Measurements from ENCODE around the gene EIF4E1B.
A peak's percentile ranks its signal among the peaks of the same experiment; 100 is the strongest.

Gene EIF4E1B

DNA sequence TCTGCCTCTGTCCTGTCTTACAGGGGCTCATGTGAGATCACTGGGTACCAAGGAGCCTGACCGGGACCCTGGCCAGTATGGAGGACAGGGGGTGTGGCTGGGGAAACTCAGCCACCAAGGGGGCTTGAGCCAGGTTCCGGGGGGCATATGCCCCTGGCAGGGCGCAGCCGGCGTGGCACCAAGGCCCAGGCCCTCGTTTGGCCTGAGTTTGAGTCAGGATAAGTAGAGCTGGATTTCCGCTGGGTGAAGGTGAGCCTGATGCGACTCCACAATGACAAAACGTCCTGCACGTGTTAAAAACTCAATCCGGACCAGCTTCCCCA is 16.2 kb downstream of the EIF4E1B start:
- no peak for DNase-seq (ENCODE audit: low read depth in 1 of 2, low spot score in 1 of 2)

DNA sequence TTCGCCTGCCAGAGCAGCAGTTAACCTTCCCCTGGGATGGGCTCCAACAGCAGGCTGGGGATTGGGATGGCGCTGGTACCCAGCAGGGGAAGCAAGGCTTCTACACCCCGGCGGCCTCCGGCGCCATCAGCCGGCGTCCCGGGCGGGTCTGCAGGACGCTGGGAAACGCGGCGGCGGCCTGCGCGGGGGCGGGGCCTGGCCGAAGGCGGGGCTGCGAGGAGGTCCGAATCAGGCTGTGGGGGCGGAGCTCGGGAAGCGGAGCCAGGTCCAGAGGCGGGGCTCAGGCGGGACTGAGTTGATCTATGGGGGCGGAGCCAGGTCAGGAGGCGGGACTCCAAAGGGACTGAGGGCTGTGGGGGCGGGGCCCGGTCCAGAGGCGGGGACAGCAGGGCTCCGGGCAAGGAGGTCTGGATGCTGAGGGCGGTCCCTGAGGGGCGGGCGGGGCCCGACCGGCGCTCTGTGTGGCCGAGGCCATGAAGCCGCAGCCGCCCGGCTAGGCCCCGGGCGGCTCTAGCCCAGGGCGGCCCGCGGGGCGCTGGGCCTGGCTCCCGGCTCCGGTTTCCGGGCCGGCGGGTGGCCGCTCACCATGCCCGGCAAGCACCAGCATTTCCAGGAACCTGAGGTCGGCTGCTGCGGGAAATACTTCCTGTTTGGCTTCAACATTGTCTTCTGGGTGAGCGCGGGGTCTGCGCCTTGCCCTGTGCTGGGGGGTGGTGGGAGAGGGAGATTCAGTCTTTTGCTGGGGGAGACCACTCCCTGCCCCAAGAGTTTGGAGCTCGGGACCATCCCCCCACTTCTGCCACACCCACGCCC is 16.8 kb downstream of the EIF4E1B start, which contains the start of gene TSPAN17:
TSS of gene TSPAN17 (plus strand) at position 455 of the 813 bp plus-strand sequence. CDS start at position 587, 132 bp downstream.
- peak; percentile 96 to 97 for DNase-seq (ENCODE audit: low read depth in 1 of 2, low spot score in 1 of 2)

DNA sequence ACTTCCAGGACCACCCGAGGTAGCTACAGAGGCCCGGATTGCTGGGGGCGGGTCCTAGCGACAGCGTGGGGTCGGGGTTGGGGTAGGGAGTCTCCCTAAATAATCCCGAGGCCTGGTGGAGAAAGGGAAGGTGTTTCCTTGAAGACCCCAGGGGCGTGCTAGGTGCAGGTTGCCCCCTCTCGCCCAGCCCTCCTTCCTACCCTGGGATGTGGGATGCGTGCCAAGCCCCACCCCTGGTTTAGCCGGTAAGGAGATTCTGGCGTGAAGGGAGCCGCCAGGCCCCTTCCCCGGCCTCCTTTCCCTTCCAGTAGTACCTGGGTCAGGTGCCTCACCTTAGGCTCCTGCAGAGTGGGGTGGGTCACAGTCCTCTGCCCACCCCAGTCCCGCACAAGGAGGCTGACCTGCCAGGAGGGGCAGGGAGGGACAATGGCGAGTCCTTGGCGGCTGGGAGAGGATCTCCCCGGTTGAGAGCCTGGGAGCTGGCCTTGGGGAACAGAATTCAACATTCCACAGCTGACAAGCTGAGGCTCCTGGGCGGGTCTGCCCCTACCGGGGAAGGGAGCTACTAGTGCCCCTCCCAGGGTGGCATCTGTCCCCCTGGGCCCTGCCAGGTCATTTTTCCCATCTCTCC is 17.5 kb downstream of the EIF4E1B start:
- no peak for DNase-seq (ENCODE audit: low read depth in 1 of 2, low spot score in 1 of 2)

DNA sequence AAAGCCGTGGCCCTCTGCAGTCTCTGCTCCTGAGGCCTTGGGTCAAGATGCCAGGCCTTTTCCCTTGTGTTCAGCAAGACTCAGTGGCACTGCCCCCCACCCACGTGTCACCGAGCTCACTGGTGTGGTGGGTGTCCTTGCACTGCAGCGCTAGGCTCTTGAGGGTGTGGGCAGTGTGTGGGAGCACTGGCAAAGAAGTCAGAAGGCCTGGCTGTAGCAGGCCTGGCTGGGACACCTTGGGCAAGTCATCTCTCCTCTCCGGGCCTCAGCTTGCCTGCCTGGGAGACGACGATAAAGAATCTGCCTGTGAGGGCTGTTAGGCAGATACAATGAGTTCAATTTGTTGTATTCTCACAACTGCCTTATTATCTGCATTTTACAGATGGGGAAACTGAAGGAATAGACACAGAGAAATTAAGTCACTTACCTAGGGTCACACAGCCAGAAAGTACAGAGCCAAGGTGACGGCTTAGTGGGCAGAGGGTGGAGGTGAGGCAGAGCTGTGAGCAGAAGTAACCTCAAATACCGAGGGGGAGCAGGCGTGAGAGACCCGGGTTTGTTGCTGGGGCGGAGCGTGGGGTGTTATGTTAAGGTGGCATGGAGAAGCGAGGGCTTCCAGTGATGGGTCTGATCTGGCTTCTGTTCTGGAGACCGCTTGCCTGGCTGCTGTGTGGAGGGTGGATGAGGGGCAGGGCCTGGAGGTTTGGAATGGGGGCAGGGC is 18.2 kb downstream of the EIF4E1B start:
- DNase-seq (ENCODE audit: low read depth in 1 of 2, low spot score in 1 of 2) = no peak

DNA sequence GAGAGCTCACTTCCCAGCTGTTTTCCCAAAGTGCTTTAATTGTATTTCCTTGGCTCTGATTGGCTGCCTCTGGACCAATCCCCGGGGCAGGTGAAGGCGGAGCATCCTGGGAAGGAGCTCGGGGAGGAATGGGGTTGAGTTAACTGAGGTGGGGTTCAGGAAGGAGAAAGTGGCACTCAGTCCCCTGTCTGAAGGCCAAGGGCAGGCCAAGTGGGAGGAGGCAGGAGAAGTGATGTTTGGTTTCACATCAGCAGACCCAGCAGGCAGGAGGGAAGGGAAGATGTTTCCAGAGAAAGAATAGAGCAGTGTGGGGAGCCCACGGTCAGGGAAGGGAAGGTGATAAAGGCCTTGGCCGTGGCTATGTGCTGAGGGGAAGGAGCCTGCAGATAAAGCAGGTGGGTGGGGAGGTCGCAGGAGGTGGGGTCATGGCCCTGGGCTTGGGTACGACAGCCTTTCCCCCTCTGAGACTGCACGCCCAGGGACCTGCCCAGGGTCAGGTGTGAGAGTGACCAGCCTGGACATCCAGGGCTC is 19.9 kb downstream of the EIF4E1B start:
- no peak for DNase-seq (ENCODE audit: low read depth in 1 of 2, low spot score in 1 of 2)

DNA sequence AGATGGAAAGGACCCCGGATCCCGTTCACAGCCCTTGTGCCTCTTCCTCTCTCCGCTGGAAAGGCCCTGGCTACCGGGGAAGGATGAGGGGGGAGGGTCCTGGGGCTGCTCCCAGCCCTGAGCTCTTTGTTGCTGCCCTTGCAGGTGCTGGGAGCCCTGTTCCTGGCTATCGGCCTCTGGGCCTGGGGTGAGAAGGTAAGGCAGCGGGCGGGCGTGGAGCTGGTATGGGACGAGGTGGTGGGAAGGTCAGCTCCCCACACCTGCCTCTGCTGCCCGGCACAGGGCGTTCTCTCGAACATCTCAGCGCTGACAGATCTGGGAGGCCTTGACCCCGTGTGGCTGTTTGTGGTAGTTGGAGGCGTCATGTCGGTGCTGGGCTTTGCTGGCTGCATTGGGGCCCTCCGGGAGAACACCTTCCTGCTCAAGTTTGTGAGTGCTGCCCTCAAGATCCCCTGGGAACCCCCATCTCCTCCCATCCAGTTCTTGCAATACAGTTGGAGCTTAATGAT is 21.1 kb downstream of the EIF4E1B start:
- DNase-seq (ENCODE audit: low read depth in 1 of 2, low spot score in 1 of 2) = no peak

DNA sequence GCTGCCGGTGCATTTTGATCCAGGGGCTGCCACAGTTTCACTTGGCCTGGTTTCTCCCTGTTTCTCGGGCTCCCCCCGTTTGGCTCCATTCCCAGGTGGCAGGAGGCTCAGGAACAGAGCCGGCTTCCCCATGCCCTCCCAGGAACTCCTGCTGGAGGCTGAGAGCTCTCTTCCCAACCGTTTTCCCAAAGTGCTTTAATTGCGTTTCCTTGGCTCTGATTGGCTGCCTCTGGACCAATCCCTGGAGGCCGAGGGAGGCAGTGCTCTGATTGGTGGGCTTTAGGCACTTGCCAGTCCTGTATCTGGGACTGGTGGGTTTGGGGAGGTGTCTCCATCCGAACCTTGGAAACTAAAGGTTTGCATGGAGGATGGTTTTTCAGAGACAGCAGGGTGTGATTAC is 21.7 kb downstream of the EIF4E1B start:
- no peak for DNase-seq (ENCODE audit: low read depth in 1 of 2, low spot score in 1 of 2)

DNA sequence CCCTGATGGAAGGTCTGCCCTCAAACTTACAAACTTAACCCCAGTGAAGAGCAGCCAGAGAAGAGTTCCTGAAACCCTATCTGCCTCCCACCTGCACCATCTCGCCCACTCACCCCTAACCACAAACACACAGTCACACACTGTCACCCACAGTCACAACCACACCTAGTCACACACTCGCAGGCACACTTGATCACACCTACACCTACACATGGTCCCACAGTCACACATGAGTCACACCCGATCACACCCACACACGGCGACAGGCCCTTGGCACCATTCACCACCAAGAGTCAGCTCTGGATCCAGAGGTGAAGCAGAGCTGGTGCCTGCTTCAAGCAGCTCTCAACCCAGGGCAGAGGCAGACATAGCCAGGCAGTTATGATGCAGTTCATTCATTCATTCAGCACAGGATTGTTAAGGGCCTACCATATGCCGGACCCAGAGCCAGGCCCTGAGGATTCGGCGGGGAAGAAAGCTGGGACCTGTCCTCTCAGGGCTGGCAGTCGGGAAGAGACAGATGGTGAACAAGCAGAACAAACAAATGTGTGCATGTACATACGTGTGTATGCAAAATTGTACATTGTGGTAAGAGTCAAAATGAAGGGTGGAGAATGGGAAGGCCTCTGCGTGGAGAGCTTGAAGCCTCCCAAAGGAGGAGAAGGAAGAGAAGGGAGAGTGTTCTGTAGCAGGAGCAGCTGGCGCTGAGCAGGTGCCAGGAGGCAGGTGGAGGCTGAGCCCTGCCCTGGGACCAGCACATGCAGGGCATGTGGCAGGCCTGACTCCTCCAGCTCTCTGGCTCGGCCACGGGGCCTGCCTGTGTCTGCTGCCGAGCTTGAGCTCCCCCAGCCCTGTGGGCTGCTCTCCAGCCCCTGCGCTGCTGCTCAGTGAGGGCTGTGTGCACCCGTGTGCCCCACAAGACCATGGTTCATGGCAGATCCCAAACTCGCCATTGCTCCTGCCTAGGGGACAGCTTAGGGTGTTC is 23.2 kb downstream of the EIF4E1B start:
- peak in 1 of 2 donors; percentile 69 for DNase-seq (ENCODE audit: low read depth in 1 of 2, low spot score in 1 of 2)

DNA sequence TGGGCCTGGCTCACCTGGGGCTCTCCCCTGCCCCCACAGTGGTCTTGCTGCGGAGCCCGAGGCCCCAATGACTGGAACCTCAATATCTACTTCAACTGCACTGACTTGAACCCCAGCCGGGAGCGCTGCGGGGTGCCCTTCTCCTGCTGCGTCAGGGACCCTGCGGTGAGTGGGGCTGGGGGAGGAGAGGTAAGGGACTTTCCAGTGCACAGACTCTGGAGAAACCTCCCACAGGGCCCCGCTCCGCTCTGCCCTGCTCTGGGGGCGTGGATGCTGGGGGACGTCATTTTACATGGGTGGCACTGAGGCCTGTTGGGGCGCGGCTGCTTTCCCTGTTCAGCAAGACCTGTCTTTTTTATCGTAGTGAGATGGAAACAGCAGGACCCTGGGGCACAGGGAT is 24.4 kb downstream of the EIF4E1B start:
- DNase-seq (ENCODE audit: low read depth in 1 of 2, low spot score in 1 of 2) = no peak

DNA sequence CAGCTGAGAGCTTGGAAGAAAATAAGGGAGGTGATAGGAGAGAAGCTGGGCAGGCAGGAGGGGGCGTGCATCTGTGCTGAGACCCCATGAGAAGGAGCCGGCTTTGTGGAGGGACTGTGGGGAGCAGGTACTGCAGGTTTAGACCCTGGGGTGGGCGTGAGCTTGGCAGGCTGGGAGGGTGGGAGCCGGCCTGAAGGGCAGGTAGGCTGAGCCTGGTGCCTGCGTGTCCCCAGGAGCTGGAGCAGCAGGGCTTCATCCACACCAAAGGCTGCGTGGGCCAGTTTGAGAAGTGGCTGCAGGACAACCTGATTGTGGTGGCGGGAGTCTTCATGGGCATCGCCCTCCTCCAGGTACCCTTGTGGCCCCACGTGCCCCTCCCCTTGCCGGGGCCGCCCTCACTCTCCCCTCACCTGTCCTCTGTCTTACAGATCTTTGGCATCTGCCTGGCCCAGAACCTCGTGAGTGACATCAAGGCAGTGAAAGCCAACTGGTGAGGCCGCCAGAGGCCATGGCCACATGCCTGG is 26.1 kb downstream of the EIF4E1B start:
- no peak for DNase-seq (ENCODE audit: low read depth in 1 of 2, low spot score in 1 of 2)

DNA sequence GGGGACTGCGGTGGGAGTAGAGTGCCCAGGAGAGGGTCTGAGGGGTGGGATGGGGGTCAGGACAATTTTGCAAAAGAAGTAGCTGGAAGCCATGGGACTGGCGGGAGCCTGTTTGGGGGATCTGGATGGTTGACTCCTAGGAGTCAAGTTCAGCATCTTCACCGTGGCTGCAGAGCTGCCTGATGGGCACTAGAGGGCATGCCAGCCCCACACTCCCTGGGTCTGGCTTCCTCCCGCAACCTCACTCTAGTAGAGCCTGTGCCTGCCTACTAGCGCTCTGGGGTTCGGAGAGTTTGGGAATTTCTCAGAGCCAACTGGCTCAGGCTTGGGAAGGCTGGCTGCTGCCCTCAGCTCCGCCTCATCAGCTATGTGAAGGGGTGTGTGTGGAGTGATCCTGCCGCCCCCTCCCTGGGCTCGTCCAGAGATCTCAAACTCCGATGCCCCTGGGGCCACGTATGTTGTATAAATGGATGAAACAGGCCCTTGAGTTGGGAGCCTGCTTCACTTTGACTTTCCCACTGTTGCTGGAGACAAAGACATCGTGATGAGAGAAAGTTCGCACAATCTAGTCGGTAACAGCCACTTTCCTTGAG is 27.6 kb downstream of the EIF4E1B start:
- peak in 1 of 2 donors; percentile 58 for DNase-seq (ENCODE audit: low read depth in 1 of 2, low spot score in 1 of 2)

DNA sequence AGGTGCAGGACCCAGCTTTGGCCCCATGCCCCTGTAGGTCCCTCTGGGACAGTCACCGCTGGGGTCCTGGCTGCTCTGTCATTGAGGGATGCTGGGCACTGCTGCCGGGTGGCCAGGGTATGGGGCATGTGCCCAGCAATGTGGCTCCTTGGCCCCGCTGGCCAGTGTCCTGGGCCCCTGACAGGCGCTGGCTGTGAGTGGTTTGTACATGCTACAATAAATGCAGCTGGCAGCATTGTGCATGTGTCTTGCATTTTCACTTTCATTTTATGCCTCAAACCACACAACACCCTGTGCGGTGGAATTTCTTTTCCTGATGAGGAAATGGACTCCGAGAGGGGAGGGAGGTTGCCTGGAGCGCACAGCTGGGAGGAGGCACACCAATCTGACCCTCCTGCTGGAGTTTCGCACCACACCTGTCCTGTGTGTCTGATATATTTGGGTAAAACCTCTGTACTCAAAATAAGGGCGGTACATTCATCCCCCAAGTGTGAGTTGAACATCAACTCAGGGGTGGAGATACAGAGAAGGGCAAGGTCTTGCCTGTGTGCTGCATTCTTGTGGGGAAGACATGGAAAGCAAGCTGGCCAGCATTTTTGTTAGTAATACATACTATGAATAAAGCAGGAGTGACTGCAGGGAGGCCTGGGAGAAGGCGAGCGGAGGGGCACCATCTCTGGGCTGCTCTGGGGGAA is 28.5 kb downstream of the EIF4E1B start:
- no peak for DNase-seq (ENCODE audit: low read depth in 1 of 2, low spot score in 1 of 2)

DNA sequence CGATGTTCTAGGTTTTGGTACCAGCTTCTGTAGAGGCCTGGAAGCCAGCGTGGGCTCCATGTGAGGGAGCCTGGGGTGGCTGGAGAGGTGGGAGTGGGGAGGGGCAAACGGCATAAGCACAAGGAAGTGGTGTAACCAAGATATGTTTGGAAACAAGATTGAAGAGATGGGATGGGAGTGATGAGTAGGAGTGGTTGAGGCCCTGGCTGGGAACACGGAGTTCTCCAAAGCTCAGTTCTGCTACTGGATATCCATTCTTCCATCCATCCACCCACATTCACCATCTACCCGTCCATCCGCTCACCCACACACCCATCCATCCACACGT is 29.0 kb downstream of the EIF4E1B start:
- no peak for DNase-seq (ENCODE audit: low read depth in 1 of 2, low spot score in 1 of 2)

DNA sequence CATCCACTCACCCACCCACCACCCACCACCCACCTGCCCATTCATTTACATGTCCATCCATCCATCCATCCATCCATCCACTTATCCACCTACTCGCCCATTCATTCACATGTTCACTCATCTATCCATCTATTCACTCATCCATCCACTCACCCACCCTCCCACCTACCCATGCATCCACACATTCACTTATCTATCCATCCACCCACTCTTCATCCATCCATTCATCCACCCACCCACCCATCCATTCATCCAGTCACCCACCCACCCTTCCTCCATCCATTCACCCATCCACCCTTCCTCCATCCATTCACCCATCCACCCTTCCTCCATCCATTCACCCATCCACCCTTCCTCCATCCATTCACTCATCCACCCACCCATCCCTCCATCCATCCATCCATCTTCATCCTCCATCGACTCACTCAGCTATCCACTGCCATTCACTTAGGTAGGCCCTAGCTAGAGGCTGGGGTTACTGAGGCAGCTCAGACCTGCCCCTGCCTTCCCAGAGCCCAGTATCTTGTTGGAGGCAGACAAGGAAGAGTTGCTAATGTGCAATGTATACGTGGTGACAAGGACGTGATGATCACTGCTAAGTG is 29.5 kb downstream of the EIF4E1B start:
- no peak for DNase-seq (ENCODE audit: low read depth in 1 of 2, low spot score in 1 of 2)

DNA sequence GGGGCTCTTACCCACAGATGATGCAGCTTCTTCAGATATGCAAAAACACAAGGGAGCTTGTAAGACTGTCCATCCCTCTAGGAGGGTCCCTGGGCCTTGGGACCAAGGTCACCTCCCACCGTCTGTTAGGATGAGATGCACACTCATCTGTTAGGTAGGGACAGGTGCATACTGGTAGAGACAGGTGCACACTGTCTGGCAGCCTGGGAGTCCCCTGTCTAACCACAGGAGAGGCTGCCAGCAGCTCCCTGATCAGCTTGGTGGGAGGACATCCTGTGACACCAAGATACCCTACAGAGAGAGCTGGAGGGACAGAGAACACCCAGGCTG is 30.0 kb downstream of the EIF4E1B start:
- no peak for DNase-seq (ENCODE audit: low read depth in 1 of 2, low spot score in 1 of 2)

DNA sequence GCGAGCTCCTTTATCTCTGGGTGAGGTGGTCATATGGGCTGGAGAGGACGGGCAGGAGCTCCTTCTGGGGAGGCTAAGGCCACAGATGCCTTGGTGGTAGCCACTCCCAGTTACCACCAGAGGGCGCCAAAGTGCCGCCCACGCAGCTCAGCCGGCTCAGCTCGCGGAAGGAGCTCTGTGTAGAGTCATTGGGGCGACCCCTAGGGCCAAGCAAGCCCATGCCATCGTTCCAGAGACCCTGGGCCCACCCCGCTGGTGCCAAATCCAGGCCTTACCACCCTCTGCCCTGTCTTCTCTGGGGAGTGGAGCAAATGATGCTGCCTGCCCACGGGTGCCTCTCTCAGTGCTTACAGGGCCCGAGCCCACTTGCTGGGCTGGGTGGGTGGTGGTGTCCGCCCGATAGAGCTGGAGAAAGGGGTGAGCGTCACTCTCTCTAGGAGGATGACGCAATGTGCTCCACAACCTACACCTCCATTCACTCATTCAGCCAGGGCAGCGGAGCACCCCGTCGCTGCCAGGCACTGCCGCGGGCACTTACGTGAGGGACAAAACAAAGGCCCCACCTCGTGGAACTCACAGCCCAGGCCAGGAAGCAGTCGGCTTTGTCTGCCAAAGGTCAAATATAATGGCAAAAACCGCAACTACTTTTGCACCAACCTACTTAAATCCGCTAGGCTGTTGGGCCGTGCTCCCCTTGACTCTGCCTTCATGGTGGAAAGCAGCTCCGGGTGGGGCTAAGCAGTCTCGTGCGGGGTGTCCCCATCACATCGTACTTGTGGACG is 30.6 kb downstream of the EIF4E1B start:
- DNase-seq (ENCODE audit: low read depth in 1 of 2, low spot score in 1 of 2) = peak; percentile 61 to 76

DNA sequence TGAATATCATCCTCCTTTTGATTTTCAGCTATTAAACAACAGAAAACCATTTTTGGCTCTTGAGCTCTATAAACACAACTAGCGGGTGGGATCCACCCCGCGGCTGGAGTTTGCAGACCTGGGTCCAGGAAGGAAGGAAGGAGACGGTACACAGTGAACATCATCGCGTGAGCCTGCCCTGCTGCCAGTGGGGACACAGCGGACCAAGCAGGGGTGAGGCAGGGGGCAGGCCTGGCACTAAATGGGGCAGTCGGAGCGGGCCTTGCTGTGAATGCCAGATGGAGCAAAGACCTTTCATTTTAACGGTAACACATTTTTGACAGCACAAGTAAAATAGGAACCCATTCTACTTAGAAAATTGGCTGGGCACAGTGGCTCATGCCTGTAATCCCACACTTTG is 31.2 kb downstream of the EIF4E1B start:
- no peak for DNase-seq (ENCODE audit: low read depth in 1 of 2, low spot score in 1 of 2)

Measured in stimulated activated CD4-positive, alpha-beta T cell treated with anti-CD3 and anti-CD28 coated beads, Interleukin-15, amount 100 ng/mL, for 1 hour (primary cell).